Upper lobe of left lung (tissue), 4 donors: Measurements from ENCODE around the gene PLXNA4.

ENCODE experiments used
- CTCF ChIP-seq, 6 experiments: fragments of 450-650 bp in 4 of 6; fragments of 200-600 bp in 2 of 6; sonication (generic) in 2 of 6; IDR thresholded peaks; one replicate each; pipeline ENCODE4 v1.5.1; 2016 to 2019; ENCODE audit warnings: antibody characterized with exemption in 6 of 6
- EP300 ChIP-seq, 4 donors: sonication (generic); formaldehyde crosslinking; IDR thresholded peaks; one replicate each; pipeline ENCODE4 v1.5.1; 2017; ENCODE audit warnings: antibody characterized with exemption in 4 of 4, control low read depth in 2 of 4
- POLR2A ChIP-seq, 4 donors: fragments of 450-650 bp; IDR thresholded peaks; one replicate each; pipeline ENCODE4 v1.5.1; 2016 to 2017; ENCODE audit warnings: antibody characterized with exemption in 4 of 4, mild to moderate bottlenecking in 2 of 4

- TF ChIP-seq CTCF (IDR thresholded peaks at IDR 0.05) (no peak), POLR2A (IDR thresholded peaks at IDR 0.05) (no peak), EP300 (IDR thresholded peaks at IDR 0.05) (no peak)
Observed at GRCh38 chr7:132109769-132110168, 466.5 kb downstream of the PLXNA4 start.
